ENCODE measurements around the gene CCND1. TPM values are rescaled to one million over a fixed set of nuclear protein-coding genes. Genes with fewer than 3 reads are reported as not detected.

Gene CCND1
- total and polyA plus RNA-seq, 12 donors: 12.1 to 149 (median 80.7) TPM

GRCh38 chr11:69663326-69663725, 22.4 kb downstream of the CCND1 start:
- H3K36me3 ChIP-seq (replicated peaks in 1 of 2): peaks cover 0 to 23% of the 10 kb centered on the region in 2 donors

GRCh38 chr11:69664103-69664775, 23.3 kb downstream of the CCND1 start:
- intact Hi-C loops (cut with DNase I): no loop called here
- Histone ChIP-seq H3K4me3 (no peak overlapping the region), H3K36me3 (replicated peaks in 1 of 2) (peaks cover 0 to 29% of the 10 kb centered on the region in 2 donors), H3K9me3 (replicated peaks in 1 of 3) (no peaks in the 10 kb centered on the region), H3K4me1 (replicated peaks in 1 of 2) (peaks cover 0 to 8% of the 10 kb centered on the region in 2 donors), H3K27ac (no peak overlapping the region), H3K27me3 (no peaks in the 10 kb centered on the region)
- 91 to 97% (median 94%) methylated on average over 15 to 17 of the region's 17 CpGs for WGBS, 4 donors
- DNase-seq: peak in 1 of 7 donors; percentile 9
- TF ChIP-seq POLR2A (IDR thresholded peaks at IDR 0.05) (no peak), CTCF (IDR thresholded peaks at IDR 0.05) (no peak)

More at GRCh38 chr11:69663326-69663725, 22.4 kb downstream of the CCND1 start:
- Histone ChIP-seq H3K27me3 (no peaks in the 10 kb centered on the region), H3K9me3 (replicated peaks in 1 of 3) (no peaks in the 10 kb centered on the region), H3K4me1 (replicated peaks in 1 of 2) (peaks cover 0 to 6% of the 10 kb centered on the region in 2 donors), H3K4me3 (no peak overlapping the region), H3K27ac (no peak overlapping the region)
- WGBS, 4 donors: 91 to 100% (median 94%) methylated on average over 3 to 6 of the region's 6 CpGs
- intact Hi-C loops (cut with DNase I): no loop called here
- TF ChIP-seq CTCF (IDR thresholded peaks at IDR 0.05) (no peak), POLR2A (IDR thresholded peaks at IDR 0.05) (no peak)
- no peak for DNase-seq

- DNase-seq: peak in 1 of 7 donors; percentile 5
- no peak overlapping the region for H3K4me3 ChIP-seq
- H3K4me1 ChIP-seq (replicated peaks in 1 of 2): peaks cover under 1 to 9% of the 10 kb centered on the region in 2 donors
- intact Hi-C loops (cut with DNase I): no loop called here
- H3K9me3 ChIP-seq (replicated peaks in 1 of 3): no peaks in the 10 kb centered on the region
- peaks cover 0 to 36% of the 10 kb centered on the region in 2 donors for H3K36me3 ChIP-seq (replicated peaks in 1 of 2)
- H3K27ac ChIP-seq: no peak overlapping the region
- no peak for TF ChIP-seq POLR2A (IDR thresholded peaks at IDR 0.05)
- no peak for TF ChIP-seq CTCF (IDR thresholded peaks at IDR 0.05)
- WGBS, 4 donors: 87 to 93% (median 90%) methylated on average over 8 of the region's 8 CpGs
- H3K27me3 ChIP-seq: no peaks in the 10 kb centered on the region
Observed at GRCh38 chr11:69664901-69665300, 23.9 kb downstream of the CCND1 start.

- DNase-seq: peak in 1 of 7 donors; percentile 5
- no peak overlapping the region for H3K4me3 ChIP-seq
- WGBS, 4 donors: 92 to 94% (median 93%) methylated on average over 11 of the region's 11 CpGs
- H3K27ac ChIP-seq: no peak overlapping the region
- H3K4me1 ChIP-seq (replicated peaks in 1 of 2): peaks cover 3 to 17% of the 10 kb centered on the region in 2 donors
- intact Hi-C loops (cut with DNase I): no loop called here
- TF ChIP-seq CTCF (IDR thresholded peaks at IDR 0.05) (no peak), POLR2A (IDR thresholded peaks at IDR 0.05) (no peak)
- H3K36me3 ChIP-seq (replicated peaks in 1 of 2): peaks cover 0 to 40% of the 10 kb centered on the region in 2 donors
- H3K27me3 ChIP-seq: no peaks in the 10 kb centered on the region
- no peaks in the 10 kb centered on the region for H3K9me3 ChIP-seq (replicated peaks in 1 of 3)
Observed at GRCh38 chr11:69665669-69666068, 24.7 kb downstream of the CCND1 start.
